ENCODE measurements around the gene ALPI. TPM values are rescaled to one million over a fixed set of nuclear protein-coding genes. Genes with fewer than 3 reads are reported as not detected.

Gene ALPI
- total and polyA plus RNA-seq, 8 donors, result not detected

DNA sequence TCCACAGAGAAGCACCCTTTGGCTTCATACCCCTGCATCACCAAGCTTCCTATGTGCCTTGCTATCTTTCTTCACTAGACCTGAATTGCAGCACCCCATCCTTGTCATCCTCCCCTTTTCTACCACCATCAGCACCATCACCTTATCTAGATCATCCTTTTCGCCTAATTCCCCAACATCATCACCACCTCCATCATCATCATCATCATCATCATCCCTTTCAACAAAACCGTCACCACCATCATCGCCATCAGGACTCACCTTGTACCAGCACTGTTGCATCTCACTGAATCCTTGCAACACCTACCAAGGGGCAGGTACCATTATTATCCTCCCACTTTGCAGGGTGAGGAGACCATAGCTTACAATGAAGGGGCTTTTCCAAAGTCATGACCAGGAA is 42.5 kb downstream of the ALPI start:
- intact Hi-C loops (cut with DNase I), result no loop called here
- 88 to 89% methylated on average over 3 of the region's 3 CpGs for WGBS, 2 donors

DNA sequence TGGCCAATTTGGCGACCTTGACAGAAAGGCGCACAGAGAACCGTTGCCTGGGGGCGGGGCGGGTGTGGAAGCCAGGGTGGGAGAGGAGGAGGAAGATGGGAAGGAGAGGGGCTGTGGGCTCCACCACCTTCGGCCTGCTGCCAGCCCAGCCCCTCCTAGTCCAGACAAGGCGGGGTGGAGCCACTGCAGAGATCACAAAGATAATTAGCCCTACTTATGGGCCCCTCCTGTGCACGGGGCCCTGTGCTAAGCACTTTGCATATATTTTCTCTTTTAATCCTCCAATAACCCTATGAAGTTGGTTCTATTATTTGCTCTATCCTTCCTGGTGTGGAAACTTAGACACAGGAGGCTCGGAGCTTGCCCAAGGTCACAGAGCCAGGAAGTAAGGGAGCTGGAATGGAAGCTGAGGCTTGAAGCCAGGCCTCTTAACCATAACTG is 45.4 kb downstream of the ALPI start:
- TF ChIP-seq, protein P1, sequence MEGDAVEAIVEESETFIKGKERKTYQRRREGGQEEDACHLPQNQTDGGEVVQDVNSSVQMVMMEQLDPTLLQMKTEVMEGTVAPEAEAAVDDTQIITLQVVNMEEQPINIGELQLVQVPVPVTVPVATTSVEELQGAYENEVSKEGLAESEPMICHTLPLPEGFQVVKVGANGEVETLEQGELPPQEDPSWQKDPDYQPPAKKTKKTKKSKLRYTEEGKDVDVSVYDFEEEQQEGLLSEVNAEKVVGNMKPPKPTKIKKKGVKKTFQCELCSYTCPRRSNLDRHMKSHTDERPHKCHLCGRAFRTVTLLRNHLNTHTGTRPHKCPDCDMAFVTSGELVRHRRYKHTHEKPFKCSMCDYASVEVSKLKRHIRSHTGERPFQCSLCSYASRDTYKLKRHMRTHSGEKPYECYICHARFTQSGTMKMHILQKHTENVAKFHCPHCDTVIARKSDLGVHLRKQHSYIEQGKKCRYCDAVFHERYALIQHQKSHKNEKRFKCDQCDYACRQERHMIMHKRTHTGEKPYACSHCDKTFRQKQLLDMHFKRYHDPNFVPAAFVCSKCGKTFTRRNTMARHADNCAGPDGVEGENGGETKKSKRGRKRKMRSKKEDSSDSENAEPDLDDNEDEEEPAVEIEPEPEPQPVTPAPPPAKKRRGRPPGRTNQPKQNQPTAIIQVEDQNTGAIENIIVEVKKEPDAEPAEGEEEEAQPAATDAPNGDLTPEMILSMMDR (IDR thresholded peaks at IDR 0.05), result no peak
- no peaks in the 10 kb centered on the region for H3K9me3 ChIP-seq
- no peak overlapping the region for H3K4me3 ChIP-seq
- no peaks in the 10 kb centered on the region for H3K36me3 ChIP-seq
- FAIRE-seq (no peak), DNase-seq (peak in 4 of 6 donors; percentile 40 to 54 (median 50)), ATAC-seq (peak; percentile 82 to 91 (median 84))
- H3K4me1 ChIP-seq, result peaks cover 0 to 11% (median 9%) of the 10 kb centered on the region in 3 donors
- 58 to 62% methylated on average over 9 of the region's 9 CpGs for whole genome bisulfite sequencing, 2 donors
- intact Hi-C loops (cut with DNase I), result no loop called here
- peak overlapping the region in 3 of 4 donors; percentile 7 to 68 (median 66) for H3K27ac ChIP-seq
- H3K27me3 ChIP-seq, result no peaks in the 10 kb centered on the region

More for the DNA sequence above, 42.5 kb downstream of the ALPI start:
- FAIRE-seq (no peak), DNase-seq (no peak), ATAC-seq (no peak)
- Histone ChIP-seq H3K9me3 (no peaks in the 10 kb centered on the region), H3K4me1 (peaks cover 0 to 11% (median 9%) of the 10 kb centered on the region in 3 donors), H3K27me3 (no peaks in the 10 kb centered on the region), H3K27ac (no peak overlapping the region), H3K36me3 (no peaks in the 10 kb centered on the region), H3K4me3 (no peak overlapping the region)
- TF ChIP-seq, protein P1 (IDR thresholded peaks at IDR 0.05), result no peak

DNA sequence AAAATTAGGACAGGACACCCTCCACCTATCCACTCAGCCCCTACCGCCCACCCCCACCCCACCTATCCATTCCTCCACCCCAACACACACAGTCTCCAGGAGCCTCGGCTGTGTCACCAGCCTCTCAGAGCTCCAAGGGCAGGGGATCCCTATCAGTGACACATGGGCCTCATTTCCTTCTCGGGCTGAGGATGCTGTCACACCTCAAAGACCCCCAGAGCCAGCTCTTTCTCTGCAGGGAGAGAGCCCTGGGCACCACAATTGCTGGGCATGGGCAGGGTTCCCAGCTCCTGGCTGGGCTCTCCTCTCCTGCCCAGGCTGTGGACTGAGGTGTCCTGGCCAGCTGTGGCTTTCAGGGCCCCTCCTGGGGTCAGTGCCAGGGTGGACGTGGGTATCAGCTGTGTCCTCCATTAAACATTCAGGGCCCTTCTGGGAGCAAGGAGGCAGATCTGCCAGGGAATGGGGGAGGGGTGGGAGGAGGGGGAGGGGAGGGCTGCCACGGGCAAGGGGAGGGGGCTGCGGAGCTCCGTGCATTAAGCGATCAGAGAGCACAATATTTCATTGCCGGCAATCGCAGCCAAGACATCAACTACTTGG is 45.9 kb downstream of the ALPI start:
- WGBS, 2 donors, result 38 to 39% methylated on average over 10 of the region's 10 CpGs
- H3K4me1 ChIP-seq, result peaks cover 0 to 11% (median 9%) of the 10 kb centered on the region in 3 donors
- H3K27me3 ChIP-seq, result no peaks in the 10 kb centered on the region
- H3K4me3 ChIP-seq, result no peak overlapping the region
- DNase-seq (peak in 1 of 6 donors; percentile 37), ATAC-seq (peak; percentile 17 to 57 (median 39)), FAIRE-seq (no peak)
- H3K27ac ChIP-seq, result peak overlapping the region in 3 of 4 donors; percentile 7 to 68 (median 66)
- H3K36me3 ChIP-seq, result no peaks in the 10 kb centered on the region
- no peaks in the 10 kb centered on the region for H3K9me3 ChIP-seq
- TF ChIP-seq, protein P1 (IDR thresholded peaks at IDR 0.05), result no peak
- intact Hi-C loops (cut with DNase I), result no loop called here

DNA sequence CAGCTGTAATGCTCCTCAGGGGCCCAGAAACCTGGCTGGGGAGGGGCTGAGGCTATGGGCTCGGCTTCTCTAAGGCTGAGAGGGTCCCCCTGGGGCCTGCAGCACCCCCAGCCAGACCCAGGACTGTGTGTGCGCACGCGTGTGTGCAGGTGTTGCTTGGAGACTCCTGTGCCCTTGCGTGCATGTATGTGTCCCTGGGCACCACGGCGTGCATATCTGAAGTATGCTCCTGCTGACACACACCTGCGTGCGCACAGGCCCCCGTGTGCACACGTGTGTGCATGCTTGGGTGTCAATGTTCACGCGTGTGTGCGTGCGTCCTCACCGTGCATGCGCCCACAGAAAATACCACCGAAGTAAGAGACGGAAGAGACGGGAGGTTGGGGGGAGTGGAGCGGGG is 46.6 kb downstream of the ALPI start:
- intact Hi-C loops (cut with DNase I), result no loop called here
- Histone ChIP-seq H3K4me1 (peaks cover 0 to 11% (median 9%) of the 10 kb centered on the region in 3 donors), H3K27me3 (no peaks in the 10 kb centered on the region), H3K9me3 (no peaks in the 10 kb centered on the region), H3K4me3 (no peak overlapping the region), H3K27ac (no peak overlapping the region), H3K36me3 (no peaks in the 10 kb centered on the region)
- DNase-seq (peak in 1 of 6 donors; percentile 48), FAIRE-seq (no peak), ATAC-seq (peak in 1 of 4 donors; percentile 27)
- TF ChIP-seq, protein P1 (IDR thresholded peaks at IDR 0.05), result no peak
- WGBS, 2 donors, result 61 to 64% methylated on average over 19 to 20 of the region's 21 CpGs
